Liver (tissue), 3 donors: ENCODE measurements around the gene NKAIN2.

Experiments
- EGR1 ChIP-seq, 2 donors: IDR thresholded peaks; 2 replicates each; pipeline ENCODE4 v1.6.1; 2016 to 2018; ENCODE audit warnings: antibody characterized with exemption in 2 of 2, low read depth in 2 of 2
- GABPA ChIP-seq, 2 donors: IDR thresholded peaks in 1 of 2; conservative IDR thresholded peaks in 1 of 2; 2 replicates each; pipeline ENCODE4 v1.6.1; 2016; ENCODE audit warnings: antibody characterized with exemption in 2 of 2, mild to moderate bottlenecking in 1 of 2, moderate library complexity in 1 of 2
- JUND ChIP-seq, 2 donors: IDR thresholded peaks; 2 replicates each; pipeline ENCODE4 v1.6.1; 2016; ENCODE audit warnings: antibody characterized with exemption in 2 of 2
- MAX ChIP-seq: IDR thresholded peaks from 2 replicates; pipeline ENCODE4 v1.6.1; 2016; ENCODE audit warnings: antibody characterized with exemption
- RAD21 ChIP-seq, 2 donors: IDR thresholded peaks; 2 replicates each; pipeline ENCODE4 v1.6.1; 2016; ENCODE audit warnings: antibody characterized with exemption in 2 of 2, mild to moderate bottlenecking in 2 of 2
- TAF1 ChIP-seq: conservative IDR thresholded peaks from 2 replicates; pipeline ENCODE4 v1.6.1; 2016; ENCODE audit warnings: antibody characterized with exemption, mild to moderate bottlenecking
- YY1 ChIP-seq: IDR thresholded peaks from 2 replicates; pipeline ENCODE4 v1.6.1; 2016; ENCODE audit warnings: antibody characterized with exemption, mild to moderate bottlenecking
- TF ChIP-seq, protein P1 (sequence below): fragments of 150-350 bp; IDR thresholded peaks from 2 replicates; pipeline ENCODE4 v1.5.1; 2017; ENCODE audit warnings: improper control_type of control experiment, low read depth, low read length; ENCODE audit not compliant: missing input control
- TF ChIP-seq, protein P2 (sequence below): IDR thresholded peaks from 2 replicates; pipeline ENCODE4 v1.6.1; 2016; ENCODE audit warnings: antibody characterized with exemption
- donor health status: healthy.
- donor health status: healthy.

DNA sequence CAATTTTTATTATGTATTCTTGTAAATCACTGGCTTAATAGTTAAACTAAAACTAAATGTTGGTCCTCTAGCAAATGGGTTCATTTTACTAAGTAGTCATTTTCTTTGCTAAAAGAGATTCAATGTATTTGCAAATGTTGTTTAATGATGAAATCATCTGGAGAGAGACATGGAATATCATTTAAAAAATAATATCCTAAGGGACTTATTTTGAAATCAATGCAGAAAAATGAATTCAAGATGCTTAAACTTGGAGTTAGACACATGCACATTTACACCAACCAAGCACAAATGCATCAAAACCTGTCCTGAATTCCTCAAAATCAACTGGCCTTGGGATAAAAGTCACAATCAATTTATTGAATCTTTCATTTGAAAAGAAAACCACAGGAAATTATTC, 993.6 kb downstream of the NKAIN2 start:
- TF ChIP-seq, protein P1, sequence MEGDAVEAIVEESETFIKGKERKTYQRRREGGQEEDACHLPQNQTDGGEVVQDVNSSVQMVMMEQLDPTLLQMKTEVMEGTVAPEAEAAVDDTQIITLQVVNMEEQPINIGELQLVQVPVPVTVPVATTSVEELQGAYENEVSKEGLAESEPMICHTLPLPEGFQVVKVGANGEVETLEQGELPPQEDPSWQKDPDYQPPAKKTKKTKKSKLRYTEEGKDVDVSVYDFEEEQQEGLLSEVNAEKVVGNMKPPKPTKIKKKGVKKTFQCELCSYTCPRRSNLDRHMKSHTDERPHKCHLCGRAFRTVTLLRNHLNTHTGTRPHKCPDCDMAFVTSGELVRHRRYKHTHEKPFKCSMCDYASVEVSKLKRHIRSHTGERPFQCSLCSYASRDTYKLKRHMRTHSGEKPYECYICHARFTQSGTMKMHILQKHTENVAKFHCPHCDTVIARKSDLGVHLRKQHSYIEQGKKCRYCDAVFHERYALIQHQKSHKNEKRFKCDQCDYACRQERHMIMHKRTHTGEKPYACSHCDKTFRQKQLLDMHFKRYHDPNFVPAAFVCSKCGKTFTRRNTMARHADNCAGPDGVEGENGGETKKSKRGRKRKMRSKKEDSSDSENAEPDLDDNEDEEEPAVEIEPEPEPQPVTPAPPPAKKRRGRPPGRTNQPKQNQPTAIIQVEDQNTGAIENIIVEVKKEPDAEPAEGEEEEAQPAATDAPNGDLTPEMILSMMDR: no peak
- TF ChIP-seq, protein P2, sequence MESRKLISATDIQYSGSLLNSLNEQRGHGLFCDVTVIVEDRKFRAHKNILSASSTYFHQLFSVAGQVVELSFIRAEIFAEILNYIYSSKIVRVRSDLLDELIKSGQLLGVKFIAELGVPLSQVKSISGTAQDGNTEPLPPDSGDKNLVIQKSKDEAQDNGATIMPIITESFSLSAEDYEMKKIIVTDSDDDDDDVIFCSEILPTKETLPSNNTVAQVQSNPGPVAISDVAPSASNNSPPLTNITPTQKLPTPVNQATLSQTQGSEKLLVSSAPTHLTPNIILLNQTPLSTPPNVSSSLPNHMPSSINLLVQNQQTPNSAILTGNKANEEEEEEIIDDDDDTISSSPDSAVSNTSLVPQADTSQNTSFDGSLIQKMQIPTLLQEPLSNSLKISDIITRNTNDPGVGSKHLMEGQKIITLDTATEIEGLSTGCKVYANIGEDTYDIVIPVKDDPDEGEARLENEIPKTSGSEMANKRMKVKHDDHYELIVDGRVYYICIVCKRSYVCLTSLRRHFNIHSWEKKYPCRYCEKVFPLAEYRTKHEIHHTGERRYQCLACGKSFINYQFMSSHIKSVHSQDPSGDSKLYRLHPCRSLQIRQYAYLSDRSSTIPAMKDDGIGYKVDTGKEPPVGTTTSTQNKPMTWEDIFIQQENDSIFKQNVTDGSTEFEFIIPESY: no peak
- TF ChIP-seq MAX (no peak), JUND (IDR thresholded peaks at IDR 0.05) (no peak), TAF1 (no peak), YY1 (no peak), EGR1 (IDR thresholded peaks at IDR 0.05; ENCODE audit: low read depth in 2 of 2) (no peak), GABPA (IDR thresholded peaks at IDR 0.05 in 1 of 2, conservative IDR thresholded peaks at IDR 0.05 in 1 of 2) (no peak), RAD21 (IDR thresholded peaks at IDR 0.05) (no peak)
